OCI-LY1 (cell line): ENCODE results near the gene DIPK1B.

Experiments
- H2AFZ ChIP-seq: fragments of 200-600 bp; sonication (generic), shearing (Covaris generic); 2 replicates; pipeline ENCODE4 v1.6.0; 2014; ENCODE audit warnings: antibody characterized with exemption, mild to moderate bottlenecking, low read length
- H3F3A ChIP-seq: fragments of 200-600 bp; sonication (generic), shearing (Covaris generic); 2 replicates; pipeline ENCODE4 v1.6.0; 2014; ENCODE audit warnings: mild to moderate bottlenecking, antibody characterized with exemption, low read length, moderate library complexity; ENCODE audit not compliant: insufficient read depth
- H3K27ac ChIP-seq: fragments of 200-600 bp; sonication (generic); 2 replicates; pipeline ENCODE4 v1.5.1; 2014; ENCODE audit warnings: low read length, mixed run types, mild to moderate bottlenecking, low read depth; ENCODE audit not compliant: poor library complexity, severe bottlenecking
- H3K27me3 ChIP-seq: fragments of 200-600 bp; sonication (generic); 2 replicates; pipeline ENCODE4 v1.6.0; 2014; ENCODE audit warnings: antibody characterized with exemption, mild to moderate bottlenecking, low read length, moderate library complexity; ENCODE audit not compliant: insufficient read depth
- H3K36me3 ChIP-seq: fragments of 200-600 bp; sonication (generic); 2 replicates; pipeline ENCODE4 v1.6.1; 2014; ENCODE audit warnings: mild to moderate bottlenecking, antibody characterized with exemption, low read length, moderate library complexity, mixed read lengths; ENCODE audit not compliant: insufficient read depth
- H3K4me1 ChIP-seq: fragments of 200-600 bp; sonication (generic); 2 replicates; pipeline ENCODE4 v1.5.1; 2014; ENCODE audit warnings: mild to moderate bottlenecking, low read length, moderate library complexity; ENCODE audit not compliant: insufficient read depth, severe bottlenecking
- H3K4me2 ChIP-seq: fragments of 200-600 bp; sonication (generic), shearing (Covaris generic); 2 replicates; pipeline ENCODE4 v1.6.1; 2014; ENCODE audit warnings: low read length
- H3K4me3 ChIP-seq: fragments of 200-600 bp; sonication (generic); 2 replicates; pipeline ENCODE4 v1.5.1; 2014; ENCODE audit warnings: low read length, low read depth, mild to moderate bottlenecking, mixed read lengths; ENCODE audit not compliant: poor library complexity, severe bottlenecking
- H3K79me2 ChIP-seq: fragments of 200-600 bp; shearing (Covaris generic); 2 replicates; pipeline ENCODE4 v1.6.1; 2016; ENCODE audit warnings: mixed run types, low read length, mixed read lengths; ENCODE audit not compliant: insufficient read depth
- H3K9ac ChIP-seq: fragments of 200-600 bp; sonication (generic), shearing (Covaris generic); 2 replicates; pipeline ENCODE4 v1.6.1; 2014; ENCODE audit warnings: mild to moderate bottlenecking, low read length, mixed read lengths
- H3K9me2 ChIP-seq: fragments of 200-600 bp; sonication (generic), shearing (Covaris generic); 2 replicates; pipeline ENCODE4 v1.6.1; 2014; ENCODE audit warnings: low read depth, mild to moderate bottlenecking, low read length, mixed read lengths
- H3K9me3 ChIP-seq: fragments of 200-600 bp; shearing (Covaris generic); 2 replicates; pipeline ENCODE4 v1.6.1; 2014; ENCODE audit warnings: low read length, mixed read lengths
- H4K20me1 ChIP-seq: fragments of 200-600 bp; sonication (generic), shearing (Covaris generic); 2 replicates; pipeline ENCODE4 v1.6.0; 2016; ENCODE audit warnings: mild to moderate bottlenecking, low read length; ENCODE audit not compliant: insufficient read depth
- EZH2 ChIP-seq: fragments of 200-600 bp; sonication (generic), shearing (Covaris generic); IDR thresholded peaks from 2 replicates; pipeline ENCODE4 v1.8.0; 2017; ENCODE audit warnings: borderline replicate concordance, mixed run types, mild to moderate bottlenecking, antibody characterized with exemption, low read length, moderate library complexity, mixed read lengths
- TF ChIP-seq, protein P1 (sequence below): fragments of 200-600 bp; sonication (generic), shearing (Covaris generic); IDR thresholded peaks from 2 replicates; pipeline ENCODE4 v1.5.1; 2017; ENCODE audit warnings: mild to moderate bottlenecking, antibody characterized with exemption, low read length, moderate library complexity, mixed read lengths

DIPK1B gene

DNA sequence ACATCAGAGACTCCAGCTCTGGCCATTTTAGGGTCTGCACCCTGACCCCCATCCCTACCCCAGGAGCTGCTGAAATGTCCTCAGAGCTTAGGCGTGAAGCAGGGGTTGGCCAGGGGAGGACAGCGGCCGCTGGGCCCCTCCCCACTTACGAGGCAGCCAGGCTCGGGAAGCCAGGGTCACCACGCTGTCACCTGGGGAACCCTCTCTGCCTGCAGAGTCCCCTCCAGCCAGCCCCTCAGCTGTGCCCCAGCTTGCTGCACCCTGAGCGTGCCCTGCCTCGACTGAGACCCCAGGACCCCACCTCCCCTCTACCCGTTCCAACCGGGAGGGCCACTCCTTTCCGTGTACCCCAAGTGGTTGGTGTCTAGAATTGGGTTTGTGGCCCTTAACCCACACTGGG, 27.7 kb downstream of the DIPK1B start:
- H3K4me2 ChIP-seq, result no peak overlapping the region
- H3K9me3 ChIP-seq, result no peaks in the 10 kb centered on the region
- no peak overlapping the region for H2AFZ ChIP-seq
- H3F3A ChIP-seq, result no peaks in the 10 kb centered on the region
- no peak overlapping the region for H3K27ac ChIP-seq
- no peaks in the 10 kb centered on the region for H3K9me2 ChIP-seq
- no peak for TF ChIP-seq EZH2
- TF ChIP-seq, protein P1, sequence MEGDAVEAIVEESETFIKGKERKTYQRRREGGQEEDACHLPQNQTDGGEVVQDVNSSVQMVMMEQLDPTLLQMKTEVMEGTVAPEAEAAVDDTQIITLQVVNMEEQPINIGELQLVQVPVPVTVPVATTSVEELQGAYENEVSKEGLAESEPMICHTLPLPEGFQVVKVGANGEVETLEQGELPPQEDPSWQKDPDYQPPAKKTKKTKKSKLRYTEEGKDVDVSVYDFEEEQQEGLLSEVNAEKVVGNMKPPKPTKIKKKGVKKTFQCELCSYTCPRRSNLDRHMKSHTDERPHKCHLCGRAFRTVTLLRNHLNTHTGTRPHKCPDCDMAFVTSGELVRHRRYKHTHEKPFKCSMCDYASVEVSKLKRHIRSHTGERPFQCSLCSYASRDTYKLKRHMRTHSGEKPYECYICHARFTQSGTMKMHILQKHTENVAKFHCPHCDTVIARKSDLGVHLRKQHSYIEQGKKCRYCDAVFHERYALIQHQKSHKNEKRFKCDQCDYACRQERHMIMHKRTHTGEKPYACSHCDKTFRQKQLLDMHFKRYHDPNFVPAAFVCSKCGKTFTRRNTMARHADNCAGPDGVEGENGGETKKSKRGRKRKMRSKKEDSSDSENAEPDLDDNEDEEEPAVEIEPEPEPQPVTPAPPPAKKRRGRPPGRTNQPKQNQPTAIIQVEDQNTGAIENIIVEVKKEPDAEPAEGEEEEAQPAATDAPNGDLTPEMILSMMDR, result no peak
- peaks cover 4% of the 10 kb centered on the region; the same call in 1 of the 2 replicates for H3K27me3 ChIP-seq
- no peaks in the 10 kb centered on the region for H3K79me2 ChIP-seq
- no peak overlapping the region for H3K9ac ChIP-seq
- H4K20me1 ChIP-seq, result no peaks in the 10 kb centered on the region
- no peak overlapping the region for H3K4me3 ChIP-seq
- no peaks in the 10 kb centered on the region for H3K4me1 ChIP-seq
- H3K36me3 ChIP-seq, result no peaks in the 10 kb centered on the region

DNA sequence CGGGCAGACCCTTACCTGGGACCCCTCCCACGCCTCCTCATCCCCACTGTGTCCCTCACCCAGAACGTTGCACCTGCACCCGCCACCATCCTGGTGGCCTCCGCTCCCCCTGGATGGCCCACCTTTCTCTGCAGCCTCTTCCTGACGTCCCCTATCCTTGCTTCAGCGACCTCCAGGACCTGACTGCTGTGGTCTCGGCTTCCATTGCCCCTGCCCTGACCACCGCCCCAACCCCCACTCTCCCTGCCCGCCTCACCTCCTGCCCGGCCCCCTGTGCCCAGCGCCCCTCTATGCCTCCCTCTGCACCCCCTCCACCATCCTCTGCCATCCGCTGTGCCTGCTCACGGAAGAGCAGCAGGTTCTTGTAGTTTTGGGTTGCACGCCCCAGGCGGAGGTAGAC, 28.1 kb downstream of the DIPK1B start:
- Histone ChIP-seq H2AFZ (no peak overlapping the region), H3F3A (no peaks in the 10 kb centered on the region), H3K27ac (no peak overlapping the region), H3K27me3 (peaks cover 4% of the 10 kb centered on the region; the same call in 1 of the 2 replicates), H3K79me2 (no peaks in the 10 kb centered on the region), H3K9me3 (no peaks in the 10 kb centered on the region), H3K4me2 (no peak overlapping the region), H3K9ac (no peak overlapping the region), H4K20me1 (no peaks in the 10 kb centered on the region), H3K4me3 (no peak overlapping the region), H3K9me2 (no peaks in the 10 kb centered on the region), H3K36me3 (no peaks in the 10 kb centered on the region), H3K4me1 (no peaks in the 10 kb centered on the region)
- TF ChIP-seq, protein P1, result no peak
- no peak for TF ChIP-seq EZH2

DNA sequence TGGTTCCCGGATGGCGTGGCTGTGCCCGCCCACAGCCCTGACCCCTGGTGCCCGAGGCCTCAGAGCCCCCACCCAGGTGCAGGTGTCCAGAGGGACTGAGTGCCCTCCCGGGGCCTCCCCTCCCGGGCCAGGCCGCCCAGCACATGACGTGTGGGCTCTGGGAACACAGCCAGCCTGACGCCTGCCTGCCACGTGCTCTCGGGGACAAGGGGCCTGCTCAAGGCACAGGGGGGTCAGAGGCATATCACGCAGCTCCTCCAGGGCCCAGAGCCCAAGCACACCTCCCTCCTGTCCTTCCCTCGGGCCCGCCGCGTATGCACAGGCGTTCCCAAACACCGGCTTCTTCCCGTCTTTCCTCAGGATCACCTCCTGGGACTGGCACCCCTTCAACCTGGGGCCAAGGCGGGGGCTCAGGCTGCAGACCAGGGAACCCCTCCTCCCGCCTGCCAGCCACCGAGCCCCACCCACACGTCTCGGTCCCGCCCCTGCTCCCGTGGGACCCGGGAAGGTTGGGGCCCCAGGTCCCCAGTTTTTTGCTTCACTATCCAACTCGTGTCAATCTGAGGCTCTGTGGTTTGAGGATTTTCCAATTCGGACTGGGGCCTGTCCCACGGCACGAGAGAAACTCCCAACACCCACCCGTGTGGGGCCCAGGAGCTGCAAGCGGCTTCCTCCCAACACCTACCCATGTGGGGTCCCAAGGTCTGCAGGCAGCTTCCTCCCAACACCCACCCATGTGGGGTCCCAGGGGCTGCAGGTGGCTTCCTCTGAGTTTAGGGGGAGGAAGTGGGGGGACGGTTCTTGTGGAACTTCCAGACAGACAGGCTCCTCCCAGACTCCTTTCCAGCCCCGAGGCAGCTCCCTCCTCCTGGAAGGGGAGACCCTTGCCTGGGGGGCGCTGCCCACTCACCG, 28.9 kb downstream of the DIPK1B start:
- Histone ChIP-seq H3K4me2 (no peak overlapping the region), H3K4me3 (no peak overlapping the region), H3K9me3 (no peaks in the 10 kb centered on the region), H2AFZ (no peak overlapping the region), H3K27ac (no peak overlapping the region), H3K9ac (no peak overlapping the region), H3K79me2 (no peaks in the 10 kb centered on the region), H3F3A (no peaks in the 10 kb centered on the region), H3K36me3 (no peaks in the 10 kb centered on the region), H3K4me1 (no peaks in the 10 kb centered on the region), H3K27me3 (peaks cover 4% of the 10 kb centered on the region; the same call in 1 of the 2 replicates), H3K9me2 (no peaks in the 10 kb centered on the region), H4K20me1 (no peaks in the 10 kb centered on the region)
- no peak for TF ChIP-seq EZH2
- TF ChIP-seq, protein P1, result no peak
